Measurements from ENCODE around the gene SERPINI2. TPM values are rescaled to one million over a fixed set of nuclear protein-coding genes. Genes with fewer than 3 reads are reported as not detected.

SERPINI2 gene
- total and polyA plus RNA-seq, 4 experiments from 2014 or later: not detected

DNA sequence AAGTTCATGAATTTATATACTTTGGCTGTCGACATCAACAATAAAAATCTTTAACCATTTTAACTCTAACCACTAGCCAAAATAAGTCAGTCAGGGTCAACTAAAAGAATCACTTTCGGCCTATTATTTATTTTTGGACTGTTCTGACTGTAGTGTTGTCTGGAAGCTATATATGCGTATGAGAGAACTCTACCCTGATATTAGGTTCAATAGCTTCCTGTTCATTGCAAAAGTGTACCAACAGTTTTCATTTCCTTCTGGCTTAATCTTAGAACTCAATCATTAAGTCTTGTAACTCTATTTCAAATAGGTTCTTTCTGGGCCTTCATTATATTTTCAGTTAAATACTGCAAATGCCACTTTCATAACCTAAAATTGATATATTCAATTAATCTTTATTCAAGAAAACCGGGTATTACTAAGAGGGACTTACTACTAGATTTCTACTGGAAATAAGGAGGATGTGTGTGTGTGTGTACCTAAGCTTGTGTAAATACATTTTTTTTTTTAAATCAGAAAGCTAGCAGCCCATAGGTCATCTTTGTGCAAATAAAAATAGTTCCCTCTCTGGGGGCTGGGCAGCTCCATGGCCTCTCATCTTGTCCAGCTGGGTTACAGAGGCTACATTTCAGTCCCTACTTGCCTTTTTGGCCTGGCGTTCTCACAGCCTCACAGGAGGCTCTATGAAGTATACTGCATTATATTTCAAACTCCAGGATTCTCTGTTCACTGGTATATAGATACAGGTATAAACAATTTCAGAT is 5.8 kb downstream of the SERPINI2 start:
- Histone ChIP-seq H3K36me3 (ENCODE audit: insufficient read depth, low read length) (no peaks in the 10 kb centered on the region), H3K27ac (ENCODE audit: low read depth, low read length) (no peak overlapping the region), H3K27me3 (ENCODE audit: insufficient read depth, low read length) (no peaks in the 10 kb centered on the region), H3K9me3 (ENCODE audit: control insufficient read depth in 1 of 2, low read length in 2 of 2) (no peaks in the 10 kb centered on the region), H3K4me3 (ENCODE audit: low read length in 2 of 2) (no peak overlapping the region), H3K4me1 (ENCODE audit: insufficient read depth, low read length) (no peaks in the 10 kb centered on the region)
- ChIA-PET CTCF (ENCODE audit: partially characterized antibody) (no interaction called here), POLR2A (ENCODE audit: partially characterized antibody) (no interaction called here)
- Mint-ChIP-seq H3K9me3 (no peaks in the 10 kb centered on the region), H3K27ac (no peak overlapping the region), H3K27me3 (no peaks in the 10 kb centered on the region), H3K4me1 (no peaks in the 10 kb centered on the region), H3K36me3 (no peaks in the 10 kb centered on the region), H3K4me3 (no peak overlapping the region)
- no peak for DNase-seq
- intact Hi-C loops (cut with micrococcal nuclease): no loop called here

DNA sequence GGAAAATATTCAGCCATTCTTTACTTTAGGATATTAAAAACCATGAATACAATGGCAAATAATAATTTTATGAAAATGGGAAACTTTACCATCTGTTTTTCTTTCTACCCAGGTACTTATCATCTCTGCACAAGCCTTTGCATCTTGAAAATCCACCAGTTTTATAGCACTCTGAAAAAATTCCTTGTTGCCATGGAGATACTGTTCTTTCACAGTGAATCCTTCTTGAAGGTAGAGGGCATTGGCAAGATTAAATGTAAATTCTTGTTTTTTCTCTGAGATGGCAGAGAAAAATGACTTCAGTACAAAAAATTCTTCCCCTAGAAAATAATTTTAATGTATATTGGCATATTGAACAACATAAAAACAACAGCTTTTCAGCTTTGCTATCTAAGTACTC is 6.9 kb downstream of the SERPINI2 start:
- no peak overlapping the region for H3K4me3 Mint-ChIP-seq
- H3K27me3 ChIP-seq (ENCODE audit: insufficient read depth, low read length): no peaks in the 10 kb centered on the region
- H3K27ac Mint-ChIP-seq: no peak overlapping the region
- no peaks in the 10 kb centered on the region for H3K9me3 Mint-ChIP-seq
- POLR2A ChIA-PET (ENCODE audit: partially characterized antibody): no interaction called here
- no peaks in the 10 kb centered on the region for H3K4me1 Mint-ChIP-seq
- CTCF ChIA-PET (ENCODE audit: partially characterized antibody): no interaction called here
- no peak overlapping the region for H3K27ac ChIP-seq (ENCODE audit: low read depth, low read length)
- no peaks in the 10 kb centered on the region for H3K36me3 ChIP-seq (ENCODE audit: insufficient read depth, low read length)
- no peaks in the 10 kb centered on the region for H3K36me3 Mint-ChIP-seq
- H3K4me3 ChIP-seq (ENCODE audit: low read length in 2 of 2): no peak overlapping the region
- H3K9me3 ChIP-seq (ENCODE audit: control insufficient read depth in 1 of 2, low read length in 2 of 2): no peaks in the 10 kb centered on the region
- intact Hi-C loops (cut with micrococcal nuclease): no loop called here
- no peak for DNase-seq
- no peaks in the 10 kb centered on the region for H3K27me3 Mint-ChIP-seq
- no peaks in the 10 kb centered on the region for H3K4me1 ChIP-seq (ENCODE audit: insufficient read depth, low read length)

DNA sequence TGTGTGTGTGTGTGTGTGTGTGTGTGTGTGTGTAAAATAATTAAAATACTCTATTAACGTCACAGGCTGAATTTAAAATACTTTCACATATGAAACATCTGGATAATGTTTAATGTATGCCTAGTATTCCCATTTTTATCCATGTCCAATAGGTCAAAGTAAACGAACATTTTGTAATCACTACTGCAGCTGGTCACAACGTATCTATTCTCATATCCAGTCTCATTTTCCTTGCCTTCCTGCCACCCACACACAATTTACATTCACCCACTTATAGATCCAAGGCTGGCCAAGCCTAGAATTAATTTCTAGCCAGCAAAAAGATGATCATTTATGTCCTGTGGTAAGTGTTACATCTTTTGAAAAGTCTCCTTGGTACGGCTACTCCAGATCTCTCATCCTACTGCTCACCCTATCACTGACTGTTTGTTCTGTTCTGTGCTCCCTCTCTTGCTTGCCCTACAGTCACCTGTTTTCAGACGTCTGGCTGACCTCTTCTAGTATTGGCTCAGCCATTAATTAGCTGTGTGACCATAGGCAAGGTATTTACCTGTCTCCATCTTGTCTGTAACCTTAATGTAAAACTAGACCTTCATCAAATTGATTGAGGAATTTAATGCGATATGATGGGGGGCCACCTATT is 17.6 kb downstream of the SERPINI2 start:
- Mint-ChIP-seq H3K4me1 (no peaks in the 10 kb centered on the region), H3K9me3 (peaks cover 0 to 1% (median 0%) of the 10 kb centered on the region in 8 donors), H3K36me3 (no peaks in the 10 kb centered on the region), H3K4me3 (no peak overlapping the region), H3K27ac (no peak overlapping the region), H3K27me3 (no peaks in the 10 kb centered on the region)
- Histone ChIP-seq H3K36me3 (ENCODE audit: insufficient read depth, low read length) (no peaks in the 10 kb centered on the region), H3K27me3 (ENCODE audit: insufficient read depth, low read length) (no peaks in the 10 kb centered on the region), H3K9me3 (ENCODE audit: control insufficient read depth in 1 of 2, low read length in 2 of 2) (no peaks in the 10 kb centered on the region), H3K4me3 (ENCODE audit: low read length in 2 of 2) (no peak overlapping the region), H3K4me1 (ENCODE audit: insufficient read depth, low read length) (no peaks in the 10 kb centered on the region), H3K27ac (ENCODE audit: low read depth, low read length) (no peak overlapping the region)
- no peak for DNase-seq
- POLR2A ChIA-PET (ENCODE audit: partially characterized antibody): no interaction called here
- CTCF ChIA-PET (ENCODE audit: partially characterized antibody): no interaction called here
- intact Hi-C loops (cut with micrococcal nuclease): no loop called here

DNA sequence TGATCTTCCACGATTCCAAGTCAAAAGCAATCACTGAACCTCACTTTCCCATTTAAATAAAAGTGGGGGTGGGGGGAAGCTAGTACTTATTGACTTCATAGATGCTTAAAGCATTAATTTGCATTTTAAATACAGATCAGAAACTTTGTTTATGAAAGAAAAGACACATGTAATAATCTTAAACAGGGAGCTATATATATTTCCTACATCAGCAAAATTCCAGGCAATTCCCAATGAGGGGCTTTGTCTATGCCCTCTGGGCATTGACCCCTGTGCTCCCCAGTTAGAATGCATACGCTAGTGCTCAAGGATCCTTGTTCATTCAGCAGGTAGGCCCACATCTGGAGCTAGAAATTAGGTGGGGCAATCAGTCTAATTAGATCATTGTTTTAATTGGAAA is 20.0 kb downstream of the SERPINI2 start:
- ChIA-PET POLR2A (ENCODE audit: partially characterized antibody) (no interaction called here), CTCF (ENCODE audit: partially characterized antibody) (no interaction called here)
- Mint-ChIP-seq H3K4me1 (no peaks in the 10 kb centered on the region), H3K27ac (no peak overlapping the region), H3K4me3 (no peak overlapping the region), H3K27me3 (no peaks in the 10 kb centered on the region), H3K36me3 (no peaks in the 10 kb centered on the region), H3K9me3 (no peaks in the 10 kb centered on the region)
- intact Hi-C loops (cut with micrococcal nuclease): no loop called here
- Histone ChIP-seq H3K27ac (ENCODE audit: low read depth, low read length) (no peak overlapping the region), H3K27me3 (ENCODE audit: insufficient read depth, low read length) (no peaks in the 10 kb centered on the region), H3K4me1 (ENCODE audit: insufficient read depth, low read length) (no peaks in the 10 kb centered on the region), H3K9me3 (ENCODE audit: control insufficient read depth in 1 of 2, low read length in 2 of 2) (no peaks in the 10 kb centered on the region), H3K36me3 (ENCODE audit: insufficient read depth, low read length) (no peaks in the 10 kb centered on the region), H3K4me3 (ENCODE audit: low read length in 2 of 2) (no peak overlapping the region)
- no peak for DNase-seq

DNA sequence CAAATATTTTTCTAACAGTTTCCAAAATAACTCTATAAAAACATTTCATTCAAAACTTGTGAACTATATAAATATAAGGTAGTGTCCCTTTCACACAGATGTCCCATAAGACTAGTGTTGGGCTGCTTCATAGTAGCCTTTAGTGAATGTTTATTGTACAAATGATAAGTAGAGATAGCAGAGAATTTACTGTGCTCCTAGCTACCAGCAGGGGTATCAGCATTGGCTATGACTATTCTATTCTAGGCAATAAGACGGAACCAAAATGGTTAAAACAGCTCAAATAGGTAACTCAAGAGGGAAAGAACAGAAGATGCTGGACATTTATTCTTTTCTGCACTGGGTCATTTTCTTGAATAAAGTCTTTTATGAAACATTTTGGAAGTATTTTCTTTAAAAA is 22.6 kb downstream of the SERPINI2 start:
- no peak overlapping the region for H3K27ac Mint-ChIP-seq

GRCh38 chr3:167450675-167451074 is 23.2 kb downstream of the SERPINI2 start:
- Mint-ChIP-seq H3K27me3 (no peaks in the 10 kb centered on the region), H3K9me3 (no peaks in the 10 kb centered on the region), H3K4me1 (no peaks in the 10 kb centered on the region), H3K27ac (no peak overlapping the region), H3K4me3 (no peak overlapping the region), H3K36me3 (no peaks in the 10 kb centered on the region)
- Histone ChIP-seq H3K27me3 (ENCODE audit: insufficient read depth, low read length) (no peaks in the 10 kb centered on the region), H3K4me1 (ENCODE audit: insufficient read depth, low read length) (no peaks in the 10 kb centered on the region), H3K4me3 (ENCODE audit: low read length in 2 of 2) (no peak overlapping the region), H3K36me3 (ENCODE audit: insufficient read depth, low read length) (no peaks in the 10 kb centered on the region), H3K27ac (ENCODE audit: low read depth, low read length) (no peak overlapping the region), H3K9me3 (ENCODE audit: control insufficient read depth in 1 of 2, low read length in 2 of 2) (no peaks in the 10 kb centered on the region)
- intact Hi-C loops (cut with micrococcal nuclease): no loop called here
- ChIA-PET CTCF (ENCODE audit: partially characterized antibody) (no interaction called here), POLR2A (ENCODE audit: partially characterized antibody) (no interaction called here)
- DNase-seq: no peak

More for the DNA sequence above, 22.6 kb downstream of the SERPINI2 start:
- DNase-seq: no peak
- no peaks in the 10 kb centered on the region for H3K27me3 ChIP-seq (ENCODE audit: insufficient read depth, low read length)
- H3K4me3 ChIP-seq (ENCODE audit: low read length in 2 of 2): no peak overlapping the region
- Mint-ChIP-seq H3K4me1 (no peaks in the 10 kb centered on the region), H3K4me3 (no peak overlapping the region), H3K27me3 (no peaks in the 10 kb centered on the region), H3K36me3 (no peaks in the 10 kb centered on the region), H3K9me3 (no peaks in the 10 kb centered on the region)
- ChIA-PET POLR2A (ENCODE audit: partially characterized antibody) (no interaction called here), CTCF (ENCODE audit: partially characterized antibody) (no interaction called here)
- intact Hi-C loops (cut with micrococcal nuclease): no loop called here
- H3K9me3 ChIP-seq (ENCODE audit: control insufficient read depth in 1 of 2, low read length in 2 of 2): no peaks in the 10 kb centered on the region
- H3K4me1 ChIP-seq (ENCODE audit: insufficient read depth, low read length): no peaks in the 10 kb centered on the region
- no peak overlapping the region for H3K27ac ChIP-seq (ENCODE audit: low read depth, low read length)
- H3K36me3 ChIP-seq (ENCODE audit: insufficient read depth, low read length): no peaks in the 10 kb centered on the region

DNA sequence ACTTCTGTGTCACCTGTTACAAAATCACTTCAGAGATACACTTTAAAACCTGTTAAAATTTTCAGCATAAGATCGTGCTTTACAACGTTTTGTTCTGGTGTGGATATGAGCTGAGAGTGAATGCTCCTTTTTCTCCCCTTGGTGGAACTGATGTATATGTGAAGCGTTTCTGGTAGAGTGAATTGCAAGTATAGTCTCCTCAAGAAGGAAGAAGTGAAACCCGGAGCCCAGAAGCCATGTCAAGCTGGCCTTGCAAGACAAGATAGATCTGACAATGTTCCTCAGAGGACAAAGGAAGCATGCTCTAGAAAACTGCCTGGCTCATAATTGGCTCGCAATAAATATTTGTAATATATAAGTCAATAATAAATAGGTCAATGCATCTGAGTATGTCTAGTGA is 23.6 kb downstream of the SERPINI2 start:
- no peak for DNase-seq
- ChIA-PET POLR2A (ENCODE audit: partially characterized antibody) (no interaction called here), CTCF (ENCODE audit: partially characterized antibody) (no interaction called here)
- H3K4me1 ChIP-seq (ENCODE audit: insufficient read depth, low read length): no peaks in the 10 kb centered on the region
- Mint-ChIP-seq H3K4me1 (no peaks in the 10 kb centered on the region), H3K27ac (no peak overlapping the region), H3K4me3 (no peak overlapping the region), H3K36me3 (no peaks in the 10 kb centered on the region), H3K27me3 (no peaks in the 10 kb centered on the region), H3K9me3 (no peaks in the 10 kb centered on the region)
- no peaks in the 10 kb centered on the region for H3K9me3 ChIP-seq (ENCODE audit: control insufficient read depth in 1 of 2, low read length in 2 of 2)
- intact Hi-C loops (cut with micrococcal nuclease): no loop called here
- H3K4me3 ChIP-seq (ENCODE audit: low read length in 2 of 2): no peak overlapping the region
- H3K36me3 ChIP-seq (ENCODE audit: insufficient read depth, low read length): no peaks in the 10 kb centered on the region
- H3K27me3 ChIP-seq (ENCODE audit: insufficient read depth, low read length): no peaks in the 10 kb centered on the region
- H3K27ac ChIP-seq (ENCODE audit: low read depth, low read length): no peak overlapping the region

Measured in CD4-positive, alpha-beta memory T cell (primary cell).